Upper lobe of left lung (tissue), 6 donors: ENCODE measurements around the gene C2. TPM values are rescaled to one million over a fixed set of nuclear protein-coding genes. Genes with fewer than 3 reads are reported as not detected.

Experiments used
- ATAC-seq, 2 donors: fragments of 200-7000 bp; cut with Tn5 transposase; one replicate each; pipeline ENCODE4 v1.9.1; 2022; ENCODE audit warnings: mild to moderate bottlenecking in 2 of 2, moderate library complexity in 2 of 2; ENCODE audit not compliant: low FRiP score in 2 of 2
- DNase-seq, 2 donors: peaks; one replicate each; pipeline ENCODE4 v3.0.0-alpha.2; 2019 to 2020
- H3K27ac ChIP-seq, 4 donors: fragments of 200-600 bp; sonication (generic); one replicate each; pipeline ENCODE4 v1.5.1; 2016 to 2019
- H3K27me3 ChIP-seq, 4 donors: fragments of 200-600 bp; sonication (generic); one replicate each; pipeline ENCODE4 v1.5.1; 2017 to 2019
- H3K36me3 ChIP-seq, 4 donors: fragments of 200-600 bp; sonication (generic); one replicate each; pipeline ENCODE4 v1.5.1; 2016 to 2019
- H3K4me1 ChIP-seq, 4 donors: fragments of 200-600 bp; sonication (generic); one replicate each; pipeline ENCODE4 v1.5.1; 2018 to 2019
- H3K4me3 ChIP-seq, 4 donors: fragments of 200-600 bp; sonication (generic); one replicate each; pipeline ENCODE4 v1.5.1; 2017 to 2019; ENCODE audit warnings: mild to moderate bottlenecking in 2 of 4, moderate library complexity in 1 of 4
- H3K9me3 ChIP-seq, 4 donors: fragments of 200-600 bp; sonication (generic); one replicate each; pipeline ENCODE4 v1.5.1; 2018 to 2019
- EP300 ChIP-seq, 4 donors: sonication (generic); formaldehyde crosslinking; IDR thresholded peaks; one replicate each; pipeline ENCODE4 v1.5.1; 2017; ENCODE audit warnings: antibody characterized with exemption in 4 of 4, control low read depth in 2 of 4
- POLR2A ChIP-seq, 4 donors: fragments of 450-650 bp; IDR thresholded peaks; one replicate each; pipeline ENCODE4 v1.5.1; 2016 to 2017; ENCODE audit warnings: antibody characterized with exemption in 4 of 4, mild to moderate bottlenecking in 2 of 4
- POLR2AphosphoS5 ChIP-seq, 2 donors: sonication (generic); formaldehyde crosslinking; IDR thresholded peaks; one replicate each; pipeline ENCODE4 v1.5.1; 2017; ENCODE audit warnings: antibody characterized with exemption in 2 of 2
- WGBS, 2 donors: methylation state at CpG; one replicate each; pipeline ENCODE4 v1.1.5; 2017 to 2018; 5-methylcytosine and 5-hydroxymethylcytosine counted together
- total RNA-seq, 6 donors: library from RNA; depleted of rRNA in 4 of 6; stranded (reverse); fragments of >200 nt in 4 of 6; gene quantifications; one replicate each; pipeline versions ENCODE4 v1.1.0 to v1.2.1, GENCODE V29; 2016 to 2021
- TF ChIP-seq, protein P1 (sequence below), 6 experiments: fragments of 450-650 bp in 4 of 6; fragments of 200-600 bp in 2 of 6; sonication (generic) in 2 of 6; IDR thresholded peaks; one replicate each; pipeline ENCODE4 v1.5.1; 2016 to 2019; ENCODE audit warnings: antibody characterized with exemption in 6 of 6
- donor health status: DM: no; HTN: no; CAD: no; lungs with moderate emphysema.
- donor health status: DM: no; HTN: yes; CAD: no; lungs with severe emphysema.

Gene C2
- total RNA-seq, 6 donors from 2014 or later, result 119 to 322 (median 233) TPM

DNA sequence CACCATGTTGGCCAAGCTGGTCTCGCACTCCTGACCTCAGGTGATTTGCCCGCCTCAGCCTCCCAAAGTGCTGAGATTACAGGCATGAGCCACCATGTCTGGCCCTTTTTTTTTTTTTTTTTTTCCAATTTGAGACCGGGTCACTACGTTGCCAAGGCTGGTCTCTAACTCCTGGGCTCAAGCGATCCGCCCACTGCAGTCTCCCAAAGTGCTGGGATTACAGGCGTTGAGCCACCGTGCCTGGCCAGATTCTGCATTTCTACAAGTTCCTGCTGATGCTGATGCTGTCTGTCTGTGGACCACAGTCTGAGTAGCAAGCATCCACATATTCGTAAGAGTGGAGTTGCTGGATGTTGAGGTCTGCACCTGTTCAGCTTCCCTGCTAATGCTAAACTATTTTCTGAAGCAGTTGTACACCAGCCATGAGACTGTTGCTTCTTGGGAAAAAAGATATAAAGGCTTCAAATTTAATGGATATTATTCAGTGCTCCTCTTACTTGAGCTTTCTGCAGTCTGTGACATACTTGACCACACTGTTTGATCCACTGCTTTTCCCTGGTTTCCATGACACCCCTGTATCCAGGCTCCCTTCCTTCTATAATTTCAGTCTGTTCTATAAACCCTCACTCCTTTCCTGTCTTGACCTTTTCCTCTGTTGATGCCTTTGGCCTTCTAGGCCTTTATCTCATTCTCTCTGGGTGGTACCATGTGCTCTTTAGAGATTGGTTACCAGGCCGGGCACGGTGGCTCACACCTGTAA, 15.5 kb upstream of the C2 start:
- DNase-seq (no peak), ATAC-seq (no peak)
- TF ChIP-seq, protein P1, sequence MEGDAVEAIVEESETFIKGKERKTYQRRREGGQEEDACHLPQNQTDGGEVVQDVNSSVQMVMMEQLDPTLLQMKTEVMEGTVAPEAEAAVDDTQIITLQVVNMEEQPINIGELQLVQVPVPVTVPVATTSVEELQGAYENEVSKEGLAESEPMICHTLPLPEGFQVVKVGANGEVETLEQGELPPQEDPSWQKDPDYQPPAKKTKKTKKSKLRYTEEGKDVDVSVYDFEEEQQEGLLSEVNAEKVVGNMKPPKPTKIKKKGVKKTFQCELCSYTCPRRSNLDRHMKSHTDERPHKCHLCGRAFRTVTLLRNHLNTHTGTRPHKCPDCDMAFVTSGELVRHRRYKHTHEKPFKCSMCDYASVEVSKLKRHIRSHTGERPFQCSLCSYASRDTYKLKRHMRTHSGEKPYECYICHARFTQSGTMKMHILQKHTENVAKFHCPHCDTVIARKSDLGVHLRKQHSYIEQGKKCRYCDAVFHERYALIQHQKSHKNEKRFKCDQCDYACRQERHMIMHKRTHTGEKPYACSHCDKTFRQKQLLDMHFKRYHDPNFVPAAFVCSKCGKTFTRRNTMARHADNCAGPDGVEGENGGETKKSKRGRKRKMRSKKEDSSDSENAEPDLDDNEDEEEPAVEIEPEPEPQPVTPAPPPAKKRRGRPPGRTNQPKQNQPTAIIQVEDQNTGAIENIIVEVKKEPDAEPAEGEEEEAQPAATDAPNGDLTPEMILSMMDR (IDR thresholded peaks at IDR 0.05), result no peak
- TF ChIP-seq POLR2AphosphoS5 (IDR thresholded peaks at IDR 0.05) (no peak), POLR2A (IDR thresholded peaks at IDR 0.05) (no peak)
- H3K27me3 ChIP-seq, result no peaks in the 10 kb centered on the region
- no peak overlapping the region for H3K27ac ChIP-seq
- WGBS, 2 donors, result 85 to 88% methylated on average over 11 of the region's 11 CpGs
- peaks cover 0 to 7% (median 1%) of the 10 kb centered on the region in 4 donors for H3K4me1 ChIP-seq
- H3K9me3 ChIP-seq, result no peaks in the 10 kb centered on the region
- H3K4me3 ChIP-seq, result no peak overlapping the region
- H3K36me3 ChIP-seq, result no peaks in the 10 kb centered on the region

DNA sequence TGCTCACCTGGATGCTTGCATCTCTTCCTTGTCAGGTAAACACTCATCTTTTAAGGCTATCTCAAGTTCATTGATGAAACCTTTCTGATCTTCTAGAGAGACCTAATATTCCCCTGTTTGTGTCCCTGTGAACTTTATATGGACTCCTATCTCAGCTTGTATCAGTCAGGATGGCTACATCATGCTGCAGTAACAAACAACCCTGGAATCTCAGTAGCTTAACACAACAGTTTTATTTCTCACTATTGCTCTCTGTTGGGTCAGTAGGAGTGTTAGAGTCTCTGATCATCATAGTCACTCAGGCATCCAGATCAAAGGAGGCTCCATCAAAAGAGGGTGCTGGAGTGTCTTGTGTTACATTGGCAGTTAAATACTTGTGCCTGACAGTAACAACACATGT, 12.2 kb upstream of the C2 start:
- ATAC-seq, result no peak
- DNase-seq, result no peak
- Histone ChIP-seq H3K27ac (no peak overlapping the region), H3K4me1 (peaks cover 3 to 8% (median 5%) of the 10 kb centered on the region in 4 donors), H3K27me3 (no peaks in the 10 kb centered on the region), H3K36me3 (no peaks in the 10 kb centered on the region), H3K9me3 (no peaks in the 10 kb centered on the region), H3K4me3 (no peak overlapping the region)
- TF ChIP-seq POLR2A (IDR thresholded peaks at IDR 0.05), result no peak
- TF ChIP-seq EP300 (IDR thresholded peaks at IDR 0.05), result no peak
- TF ChIP-seq POLR2AphosphoS5 (IDR thresholded peaks at IDR 0.05), result no peak
- TF ChIP-seq, protein P1 (IDR thresholded peaks at IDR 0.05), result no peak

DNA sequence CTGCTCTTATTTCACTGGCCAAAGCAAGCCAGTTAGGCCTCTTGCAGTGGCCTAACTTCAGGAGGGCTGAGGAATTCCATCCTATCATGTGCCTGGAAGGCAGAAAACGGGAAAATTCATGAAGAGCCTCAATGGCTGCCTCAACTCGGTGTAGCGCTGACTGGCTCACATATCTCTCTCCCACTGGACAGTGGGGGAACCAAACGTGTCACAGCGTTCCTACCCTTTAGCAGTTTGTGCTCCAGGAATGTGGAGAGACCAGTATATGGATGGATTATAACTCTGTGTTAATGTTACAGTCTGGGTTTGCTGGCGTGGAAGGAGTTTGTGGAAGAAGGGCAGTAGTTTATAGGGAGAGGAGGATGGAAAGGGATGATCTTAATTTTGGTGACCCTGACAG, 11.8 kb upstream of the C2 start:
- ATAC-seq, result no peak
- Histone ChIP-seq H3K27me3 (no peaks in the 10 kb centered on the region), H3K4me1 (peaks cover 7 to 12% (median 9%) of the 10 kb centered on the region in 4 donors), H3K9me3 (no peaks in the 10 kb centered on the region), H3K36me3 (no peaks in the 10 kb centered on the region), H3K27ac (no peak overlapping the region), H3K4me3 (no peak overlapping the region)
- TF ChIP-seq POLR2AphosphoS5 (IDR thresholded peaks at IDR 0.05) (no peak), EP300 (IDR thresholded peaks at IDR 0.05) (no peak), POLR2A (IDR thresholded peaks at IDR 0.05) (no peak)
- TF ChIP-seq, protein P1 (IDR thresholded peaks at IDR 0.05), result no peak
- no peak for DNase-seq
- 77 to 87% methylated on average over 6 of the region's 6 CpGs for WGBS, 2 donors

DNA sequence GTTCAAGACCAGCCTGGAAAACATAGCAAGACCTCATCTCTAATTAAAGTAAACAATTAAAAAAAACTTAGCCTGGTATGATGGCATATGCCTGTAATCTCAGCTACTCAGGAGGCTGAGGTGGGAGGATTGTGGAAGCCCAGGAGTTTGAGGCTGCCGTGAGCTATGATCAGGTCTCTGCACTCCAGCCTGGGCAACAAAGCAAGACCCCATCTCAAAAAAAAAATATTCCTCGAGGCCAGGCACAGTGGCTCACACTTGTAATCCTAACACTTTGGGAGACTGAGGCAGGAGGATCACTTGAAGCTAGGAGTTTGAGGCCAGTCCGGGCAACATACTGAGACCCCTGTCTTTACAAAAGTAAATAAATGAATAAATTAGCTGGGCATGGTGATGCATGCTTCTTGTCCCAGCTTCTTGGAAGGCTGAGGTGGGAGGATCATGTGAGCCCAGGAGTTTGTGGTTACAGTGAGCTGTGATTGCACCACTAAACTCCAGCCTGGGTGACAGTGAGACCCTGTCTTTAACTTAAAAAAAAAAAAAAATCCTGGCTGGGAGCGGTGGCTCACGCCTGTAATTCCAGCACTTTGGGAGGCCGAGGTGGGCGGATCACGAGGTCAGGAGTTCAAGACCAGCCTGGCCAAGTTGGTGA, 9.3 kb upstream of the C2 start:
- no peak for ATAC-seq
- no peak overlapping the region for H3K4me3 ChIP-seq
- 87 to 90% methylated on average over 8 of the region's 8 CpGs for WGBS, 2 donors
- no peaks in the 10 kb centered on the region for H3K36me3 ChIP-seq
- H3K9me3 ChIP-seq, result no peaks in the 10 kb centered on the region
- H3K4me1 ChIP-seq, result peaks cover 15 to 24% (median 20%) of the 10 kb centered on the region in 4 donors
- H3K27me3 ChIP-seq, result no peaks in the 10 kb centered on the region
- no peak overlapping the region for H3K27ac ChIP-seq
- TF ChIP-seq, protein P1 (IDR thresholded peaks at IDR 0.05), result no peak
- TF ChIP-seq POLR2AphosphoS5 (IDR thresholded peaks at IDR 0.05), result no peak
- no peak for TF ChIP-seq POLR2A (IDR thresholded peaks at IDR 0.05)
- no peak for TF ChIP-seq EP300 (IDR thresholded peaks at IDR 0.05)
- no peak for DNase-seq
